ENCODE measurements around the gene GPR179. TPM values are rescaled to one million over a fixed set of nuclear protein-coding genes. Genes with fewer than 3 reads are reported as not detected.

GPR179 gene
- total RNA-seq, 4 donors from 2014 or later, result 0.13 to 0.18 TPM; not detected in 2

- Histone ChIP-seq H3K4me1 (no peaks in the 10 kb centered on the region), H3K4me3 (no peak overlapping the region), H3K27me3 (no peaks in the 10 kb centered on the region), H3K9me3 (no peaks in the 10 kb centered on the region), H3K36me3 (peaks cover 0 to 28% (median 0%) of the 10 kb centered on the region in 3 donors), H3K27ac (no peak overlapping the region)
- no peak for TF ChIP-seq POLR2A (IDR thresholded peaks at IDR 0.05)
- no peak for DNase-seq
These were observed 18.1 kb upstream of the GPR179 start for GRCh38 chr17:38361694-38362465.

DNA sequence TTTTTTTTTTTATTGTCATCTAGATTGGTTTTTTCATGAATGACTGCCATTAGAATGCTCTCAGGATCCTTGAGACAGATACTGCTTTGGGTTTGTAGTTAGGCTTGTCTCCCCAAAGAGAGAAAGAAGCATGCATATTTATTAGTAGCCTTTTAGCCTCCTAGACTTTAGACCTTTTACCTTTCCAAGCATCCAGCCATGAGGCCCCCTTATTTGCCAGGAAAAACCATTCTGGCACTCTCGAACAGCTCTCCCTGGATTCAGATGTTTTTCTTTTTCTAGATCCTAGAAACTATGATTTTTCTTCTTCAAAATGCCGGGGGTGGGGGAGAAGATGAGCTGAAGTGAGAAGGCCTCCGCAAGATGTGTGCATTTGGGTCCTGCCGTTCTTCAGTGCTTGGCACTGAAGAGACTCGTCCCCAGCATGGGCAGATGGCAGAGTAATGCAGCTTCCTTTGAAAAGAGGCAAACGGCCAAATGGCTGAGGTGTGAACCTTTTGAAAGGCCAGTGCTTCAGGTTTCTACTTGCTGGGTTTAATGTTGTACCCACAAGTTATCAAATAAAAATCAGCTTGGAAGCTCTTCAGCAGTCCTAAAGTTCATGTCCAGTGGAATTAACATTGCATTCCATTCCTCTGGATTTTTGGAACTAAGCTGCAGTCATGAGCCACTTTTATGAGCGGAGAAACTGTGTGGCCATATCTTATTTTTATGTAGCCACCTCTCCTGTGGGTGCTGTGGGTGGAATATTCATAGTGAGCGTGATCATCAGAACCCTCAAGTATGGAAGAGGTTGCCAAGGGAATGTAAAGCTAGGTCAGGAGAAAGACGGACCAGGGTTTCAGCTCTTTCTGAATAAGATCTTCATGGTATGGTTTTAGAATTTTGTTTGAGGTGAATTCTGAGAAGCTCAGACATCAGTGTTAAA, 15.1 kb upstream of the GPR179 start:
- H3K4me1 ChIP-seq, result peaks cover 0 to 15% (median 0%) of the 10 kb centered on the region in 4 donors

GRCh38 chr17:38357486-38358123, 13.8 kb upstream of the GPR179 start:
- TF ChIP-seq, protein P1, sequence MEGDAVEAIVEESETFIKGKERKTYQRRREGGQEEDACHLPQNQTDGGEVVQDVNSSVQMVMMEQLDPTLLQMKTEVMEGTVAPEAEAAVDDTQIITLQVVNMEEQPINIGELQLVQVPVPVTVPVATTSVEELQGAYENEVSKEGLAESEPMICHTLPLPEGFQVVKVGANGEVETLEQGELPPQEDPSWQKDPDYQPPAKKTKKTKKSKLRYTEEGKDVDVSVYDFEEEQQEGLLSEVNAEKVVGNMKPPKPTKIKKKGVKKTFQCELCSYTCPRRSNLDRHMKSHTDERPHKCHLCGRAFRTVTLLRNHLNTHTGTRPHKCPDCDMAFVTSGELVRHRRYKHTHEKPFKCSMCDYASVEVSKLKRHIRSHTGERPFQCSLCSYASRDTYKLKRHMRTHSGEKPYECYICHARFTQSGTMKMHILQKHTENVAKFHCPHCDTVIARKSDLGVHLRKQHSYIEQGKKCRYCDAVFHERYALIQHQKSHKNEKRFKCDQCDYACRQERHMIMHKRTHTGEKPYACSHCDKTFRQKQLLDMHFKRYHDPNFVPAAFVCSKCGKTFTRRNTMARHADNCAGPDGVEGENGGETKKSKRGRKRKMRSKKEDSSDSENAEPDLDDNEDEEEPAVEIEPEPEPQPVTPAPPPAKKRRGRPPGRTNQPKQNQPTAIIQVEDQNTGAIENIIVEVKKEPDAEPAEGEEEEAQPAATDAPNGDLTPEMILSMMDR (IDR thresholded peaks at IDR 0.05), result no peak
- TF ChIP-seq POLR2A (IDR thresholded peaks at IDR 0.05), result no peak
- no peaks in the 10 kb centered on the region for H3K27me3 ChIP-seq
- H3K36me3 ChIP-seq, result no peaks in the 10 kb centered on the region
- H3K4me3 ChIP-seq, result no peak overlapping the region
- DNase-seq, result no peak
- H3K4me1 ChIP-seq, result peaks cover 0 to 25% (median 0%) of the 10 kb centered on the region in 4 donors
- H3K27ac ChIP-seq, result no peak overlapping the region
- no peaks in the 10 kb centered on the region for H3K9me3 ChIP-seq

More for the DNA sequence above, 15.1 kb upstream of the GPR179 start:
- Histone ChIP-seq H3K27me3 (no peaks in the 10 kb centered on the region), H3K4me3 (no peak overlapping the region), H3K36me3 (peaks cover 0 to 4% (median 0%) of the 10 kb centered on the region in 3 donors), H3K27ac (no peak overlapping the region), H3K9me3 (no peaks in the 10 kb centered on the region)
- no peak for DNase-seq
- TF ChIP-seq, protein P1 (IDR thresholded peaks at IDR 0.05), result no peak
- no peak for TF ChIP-seq POLR2A (IDR thresholded peaks at IDR 0.05)

GRCh38 chr17:38355251-38355650, 11.5 kb upstream of the GPR179 start:
- Histone ChIP-seq H3K27me3 (no peaks in the 10 kb centered on the region), H3K9me3 (no peaks in the 10 kb centered on the region), H3K36me3 (no peaks in the 10 kb centered on the region), H3K4me3 (no peak overlapping the region), H3K27ac (no peak overlapping the region), H3K4me1 (peaks cover 0 to 32% (median 0%) of the 10 kb centered on the region in 4 donors)
- no peak for DNase-seq
- TF ChIP-seq, protein P1 (IDR thresholded peaks at IDR 0.05), result no peak
- TF ChIP-seq POLR2A (IDR thresholded peaks at IDR 0.05), result no peak

DNA sequence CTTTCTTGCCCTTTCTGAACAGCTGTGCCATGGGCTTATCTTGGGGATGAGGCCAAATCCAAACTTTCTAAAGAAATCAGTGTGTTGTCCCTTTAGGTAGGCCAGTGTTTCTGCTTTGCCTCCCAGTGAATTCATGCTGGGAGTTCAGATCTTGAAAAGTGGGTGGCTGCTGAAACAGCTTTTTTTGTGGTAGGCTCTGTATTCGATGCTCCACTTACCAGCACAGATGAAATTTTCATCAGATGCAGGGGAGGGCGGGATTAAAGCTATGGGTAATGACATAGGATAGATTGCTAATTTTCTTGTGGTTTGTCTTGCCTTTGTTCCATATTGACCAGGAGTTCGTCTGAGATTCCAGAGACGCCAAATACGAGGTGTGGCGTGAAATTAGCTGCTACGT, 10.7 kb upstream of the GPR179 start:
- Histone ChIP-seq H3K36me3 (no peaks in the 10 kb centered on the region), H3K27ac (no peak overlapping the region), H3K4me1 (peaks cover 0 to 32% (median 0%) of the 10 kb centered on the region in 4 donors), H3K4me3 (no peak overlapping the region), H3K27me3 (no peaks in the 10 kb centered on the region), H3K9me3 (no peaks in the 10 kb centered on the region)
- DNase-seq, result no peak
- TF ChIP-seq POLR2A (IDR thresholded peaks at IDR 0.05), result no peak
- TF ChIP-seq, protein P1 (IDR thresholded peaks at IDR 0.05), result no peak
